Liver (tissue), 9 donors: Measurements from ENCODE around the gene FAM117A. TPM values are rescaled to one million over a fixed set of nuclear protein-coding genes. Genes with fewer than 3 reads are reported as not detected.

Source experiments
- DNase-seq: peaks from one replicate; pipeline ENCODE4 v3.0.0-alpha.2; 2017; ENCODE audit warnings: low spot score
- H3K27ac ChIP-seq, 2 donors: one replicate each; pipeline ENCODE4 v1.7.0; 2013; ENCODE audit warnings: inconsistent platforms in 2 of 2, low read length in 2 of 2, control low read depth in 1 of 2, low read depth in 1 of 2, mild to moderate bottlenecking in 1 of 2
- H3K27me3 ChIP-seq, 4 donors: one replicate each; pipeline versions ENCODE4 v1.6.1 to v1.7.0; 2013; ENCODE audit warnings: low read length in 3 of 4, inconsistent platforms in 1 of 4, mild to moderate bottlenecking in 1 of 4, moderate library complexity in 1 of 4; ENCODE audit not compliant: control insufficient read depth in 4 of 4, insufficient read depth in 4 of 4
- H3K36me3 ChIP-seq, 4 donors: one replicate each; pipeline versions ENCODE4 v1.6.1 to v1.7.0; 2013; ENCODE audit warnings: low read length in 3 of 4, mild to moderate bottlenecking in 3 of 4, low read depth in 1 of 4, moderate library complexity in 1 of 4; ENCODE audit not compliant: control insufficient read depth in 4 of 4, insufficient read depth in 3 of 4
- H3K4me1 ChIP-seq, 4 donors: one replicate each; pipeline versions ENCODE4 v1.6.1 to v1.7.0; 2013; ENCODE audit warnings: low read length in 3 of 4, mild to moderate bottlenecking in 3 of 4, moderate library complexity in 1 of 4; ENCODE audit not compliant: control insufficient read depth in 4 of 4, insufficient read depth in 4 of 4
- H3K4me3 ChIP-seq, 3 donors: one replicate each; pipeline versions ENCODE4 v1.6.1 to v1.7.0; 2013; ENCODE audit warnings: low read length in 3 of 3, control low read depth in 1 of 3, low read depth in 1 of 3, mild to moderate bottlenecking in 1 of 3
- H3K9ac ChIP-seq, 2 donors: one replicate each; pipeline ENCODE4 v1.7.0; 2013; ENCODE audit warnings: low read length in 2 of 2, mild to moderate bottlenecking in 2 of 2, moderate library complexity in 2 of 2, control low read depth in 1 of 2, low read depth in 1 of 2
- H3K9me3 ChIP-seq, 4 donors: one replicate each; pipeline versions ENCODE4 v1.6.1 to v1.7.0; 2013; ENCODE audit warnings: low read length in 3 of 4; ENCODE audit not compliant: control insufficient read depth in 4 of 4
- FOXA2 ChIP-seq: IDR thresholded peaks from 2 replicates; pipeline ENCODE4 v1.6.1; 2016; ENCODE audit warnings: antibody characterized with exemption
- HNF4A ChIP-seq, 2 donors: conservative IDR thresholded peaks; 2 replicates each; pipeline ENCODE4 v1.6.1; 2016; ENCODE audit warnings: antibody characterized with exemption in 2 of 2, mild to moderate bottlenecking in 2 of 2
- RAD21 ChIP-seq, 2 donors: IDR thresholded peaks; 2 replicates each; pipeline ENCODE4 v1.6.1; 2016; ENCODE audit warnings: antibody characterized with exemption in 2 of 2, mild to moderate bottlenecking in 2 of 2
- REST ChIP-seq: IDR thresholded peaks from 2 replicates; pipeline ENCODE4 v1.6.1; 2016; ENCODE audit warnings: antibody characterized with exemption, mild to moderate bottlenecking
- TAF1 ChIP-seq: conservative IDR thresholded peaks from 2 replicates; pipeline ENCODE4 v1.6.1; 2016; ENCODE audit warnings: antibody characterized with exemption, mild to moderate bottlenecking
- YY1 ChIP-seq: IDR thresholded peaks from 2 replicates; pipeline ENCODE4 v1.6.1; 2016; ENCODE audit warnings: antibody characterized with exemption, mild to moderate bottlenecking
- ZBTB33 ChIP-seq: IDR thresholded peaks from 2 replicates; pipeline ENCODE4 v1.6.1; 2016; ENCODE audit warnings: antibody characterized with exemption
- WGBS: extraction: QIAGEN DNeasy Blood & Tissue Kit; methylation state at CpG from one replicate; pipeline ENCODE4 v1.1.7; 2013; 5-methylcytosine and 5-hydroxymethylcytosine counted together
- polyA plus RNA-seq, 2 donors: library from polyadenylated mRNA; stranded (reverse) in 1 of 2; unstranded in 1 of 2; fragments of 200-250 nt in 1 of 2; fragments of >200 nt in 1 of 2; fragmentation: Nextera tagmentation in 1 of 2; extraction: Ambion mirVana in 1 of 2; gene quantifications; one replicate each; pipeline versions ENCODE4 v1.2.1 to v1.2.3, GENCODE V29; 2013 to 2015
- total RNA-seq, 2 donors: library from RNA; depleted of rRNA; stranded (reverse); fragments of >200 nt; gene quantifications; one replicate each; pipeline ENCODE4 v1.2.3, GENCODE V29; 2014
- TF ChIP-seq, protein P1 (sequence below): IDR thresholded peaks from 2 replicates; pipeline ENCODE4 v1.6.1; 2016; ENCODE audit warnings: antibody characterized with exemption
- donor health status: healthy.
- donor health status: healthy.
- donor health status: healthy.
- donor health status: healthy.
- donor health status: healthy.

FAM117A gene
- total and polyA plus RNA-seq, 4 donors, result 4.5 to 39.3 (median 5.5) TPM

- Histone ChIP-seq H3K27me3 (no peaks in the 10 kb centered on the region), H3K27ac (no peak overlapping the region), H3K4me1 (peaks cover 0 to 6% (median 3%) of the 10 kb centered on the region in 4 donors), H3K36me3 (peaks cover 10 to 60% (median 47%) of the 10 kb centered on the region in 4 donors), H3K9ac (no peak overlapping the region), H3K4me3 (no peak overlapping the region), H3K9me3 (no peaks in the 10 kb centered on the region)
- TF ChIP-seq FOXA2, result no peak
- TF ChIP-seq YY1, result no peak
- no peak for TF ChIP-seq RAD21 (IDR thresholded peaks at IDR 0.05)
- TF ChIP-seq TAF1, result no peak
- no peak for TF ChIP-seq ZBTB33
- no peak for TF ChIP-seq REST
- TF ChIP-seq, protein P1, sequence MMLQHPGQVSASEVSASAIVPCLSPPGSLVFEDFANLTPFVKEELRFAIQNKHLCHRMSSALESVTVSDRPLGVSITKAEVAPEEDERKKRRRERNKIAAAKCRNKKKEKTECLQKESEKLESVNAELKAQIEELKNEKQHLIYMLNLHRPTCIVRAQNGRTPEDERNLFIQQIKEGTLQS, result no peak
- WGBS, result 92% methylated on average over 5 of the region's 5 CpGs
- no peak for DNase-seq
Measured at GRCh38 chr17:49795372-49795771, 31.4 kb upstream of the FAM117A start.

DNA sequence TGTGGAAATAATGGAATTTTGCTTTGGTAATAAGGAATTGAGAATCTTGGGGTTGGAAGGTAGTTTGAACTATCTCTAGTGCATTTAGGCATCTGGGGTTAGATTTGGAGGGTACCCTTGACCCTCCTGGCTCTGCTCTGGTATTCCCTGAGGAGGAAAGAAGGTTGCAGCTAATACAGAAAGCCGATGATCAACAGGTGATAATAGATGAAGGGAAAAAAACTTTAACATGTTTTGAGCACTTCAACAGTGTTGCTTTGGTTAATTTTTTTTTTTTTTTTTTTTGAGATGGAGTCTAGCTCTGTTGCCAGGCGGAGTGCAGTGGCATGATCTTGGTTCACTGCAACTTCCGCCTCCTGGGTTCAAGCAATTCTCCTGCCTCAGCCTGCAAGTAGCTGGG is 29.4 kb upstream of the FAM117A start:
- Histone ChIP-seq H3K36me3 (peaks cover 4 to 45% (median 32%) of the 10 kb centered on the region in 4 donors), H3K4me3 (no peak overlapping the region), H3K27me3 (no peaks in the 10 kb centered on the region), H3K27ac (no peak overlapping the region), H3K9me3 (no peaks in the 10 kb centered on the region), H3K4me1 (peaks cover 3 to 18% (median 14%) of the 10 kb centered on the region in 4 donors), H3K9ac (no peak overlapping the region)
- 98% methylated on average over 3 of the region's 3 CpGs for WGBS
- TF ChIP-seq HNF4A (conservative IDR thresholded peaks at IDR 0.05), result no peak
- TF ChIP-seq RAD21 (IDR thresholded peaks at IDR 0.05), result no peak
- DNase-seq, result no peak

DNA sequence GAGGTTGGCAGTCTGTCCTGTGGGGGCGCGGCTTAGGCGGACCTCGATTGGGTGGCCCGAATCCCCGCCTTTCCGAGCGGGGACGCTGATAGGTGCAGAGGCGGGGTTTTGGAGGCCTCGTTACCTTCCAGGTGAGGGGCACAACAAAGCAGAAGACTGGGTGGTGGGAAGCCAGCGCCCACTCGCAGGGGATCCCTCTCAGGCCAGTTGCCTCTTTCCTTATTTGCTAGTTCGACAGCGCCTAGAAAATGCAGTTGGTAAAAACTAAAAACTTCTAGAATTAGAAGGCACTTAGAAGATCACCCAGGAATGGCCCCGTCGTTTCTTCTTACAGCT is 25.3 kb upstream of the FAM117A start:
- Histone ChIP-seq H3K27me3 (no peaks in the 10 kb centered on the region), H3K9me3 (no peaks in the 10 kb centered on the region), H3K9ac (no peak overlapping the region), H3K4me1 (peaks cover 3 to 25% (median 20%) of the 10 kb centered on the region in 4 donors), H3K27ac (no peak overlapping the region), H3K4me3 (peak overlapping the region; percentile 30 to 66 (median 41)), H3K36me3 (peaks cover 2 to 23% (median 13%) of the 10 kb centered on the region in 4 donors)
- WGBS, result 5% methylated on average over 17 of the region's 17 CpGs
- no peak for TF ChIP-seq TAF1
- TF ChIP-seq REST, result no peak
- no peak for TF ChIP-seq ZBTB33
- DNase-seq, result no peak
